ENCODE results near the gene MRPS14.

MRPS14 gene

DNA sequence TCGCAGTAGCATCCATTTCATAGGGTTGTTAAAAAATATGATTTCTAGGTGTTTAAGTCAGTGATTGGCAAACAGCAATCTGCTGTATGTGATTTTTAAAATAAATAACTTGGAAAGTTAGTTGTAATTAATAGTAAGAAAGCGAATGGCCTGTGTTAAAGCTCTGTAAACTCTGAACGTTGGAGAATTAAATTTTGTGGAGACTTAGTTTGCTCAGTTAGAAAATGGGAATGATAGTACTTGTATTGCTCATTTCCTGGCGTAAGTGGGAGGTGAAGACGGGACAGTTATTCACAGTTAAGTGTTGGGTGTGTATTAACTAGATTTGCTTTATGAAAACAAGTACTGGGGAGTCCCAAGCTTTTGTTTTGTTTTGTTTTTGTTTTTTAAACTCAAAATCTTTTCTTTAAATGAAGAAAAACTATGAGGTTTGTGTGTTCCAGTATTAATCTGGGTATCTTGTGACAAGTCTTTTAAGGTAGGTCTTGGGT lies 22.5 kb downstream of the MRPS14 start:
- Mint-ChIP-seq H3K36me3 (ENCODE audit: low read depth) (peaks cover 19% of the 10 kb centered on the region), H3K4me1 (ENCODE audit: low read depth) (peaks cover 45% of the 10 kb centered on the region), H3K27ac (peak overlapping the region; percentile 79)

GRCh38 chr1:174999936-175000696 lies 23.1 kb downstream of the MRPS14 start, which contains the start of gene CACYBP:
TSS of gene CACYBP (plus strand) at chr1:174999947. CDS start at chr1:175000181, 234 bp downstream.
- H3K36me3 Mint-ChIP-seq (ENCODE audit: low read depth), result peaks cover 13% of the 10 kb centered on the region
- H3K4me1 Mint-ChIP-seq (ENCODE audit: low read depth), result peaks cover 39% of the 10 kb centered on the region
- H3K9me3 Mint-ChIP-seq, result no peaks in the 10 kb centered on the region
- peak within 1 kb of the TSS; percentile 79 for H3K27ac Mint-ChIP-seq
- no peaks in the 10 kb centered on the region for H3K27me3 Mint-ChIP-seq (ENCODE audit: low read depth)
- no peak within 1 kb of the TSS for H3K4me3 Mint-ChIP-seq

More for the DNA sequence above, 22.5 kb downstream of the MRPS14 start:
- no peaks in the 10 kb centered on the region for H3K9me3 Mint-ChIP-seq
- no peak overlapping the region for H3K4me3 Mint-ChIP-seq
- no peaks in the 10 kb centered on the region for H3K27me3 Mint-ChIP-seq (ENCODE audit: low read depth)

DNA sequence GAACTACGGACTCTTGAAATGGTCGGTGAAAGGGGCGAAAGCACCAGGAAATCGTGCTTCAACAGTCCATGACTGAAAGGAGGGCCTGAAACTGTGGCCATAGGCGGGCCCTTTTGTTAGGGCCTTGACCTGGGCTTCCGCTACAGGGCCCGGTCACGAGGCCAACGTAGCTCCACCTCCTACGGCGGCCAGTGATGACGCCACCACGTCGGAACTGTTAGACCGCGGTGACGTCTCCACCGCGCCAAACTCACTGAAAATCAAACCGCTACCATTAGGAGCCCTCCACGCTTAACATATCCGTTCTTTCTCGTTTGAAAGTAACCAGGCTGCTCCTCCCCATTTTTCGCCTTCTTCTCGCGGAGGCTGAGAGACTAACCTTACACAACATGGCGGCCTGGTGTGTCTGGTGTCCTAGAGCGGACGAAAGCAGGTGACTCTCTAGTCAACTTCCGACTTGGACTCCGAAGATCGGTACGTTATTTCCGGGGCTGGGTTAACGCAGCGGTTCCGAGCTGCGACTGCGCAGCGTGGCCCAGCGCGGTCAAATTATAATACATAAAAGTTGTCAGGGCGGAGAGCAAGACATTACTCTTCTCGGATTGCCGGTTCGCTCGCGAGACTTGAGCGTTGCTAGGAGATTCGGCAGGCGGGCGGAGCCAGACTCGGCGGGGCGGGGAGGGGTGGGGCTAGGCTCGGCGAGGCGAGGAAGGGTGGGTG lies 23.8 kb downstream of the MRPS14 start:
- Mint-ChIP-seq H3K27ac (no peak overlapping the region), H3K9me3 (no peaks in the 10 kb centered on the region), H3K4me1 (ENCODE audit: low read depth) (peaks cover 37% of the 10 kb centered on the region), H3K36me3 (ENCODE audit: low read depth) (peaks cover 11% of the 10 kb centered on the region), H3K4me3 (no peak overlapping the region), H3K27me3 (ENCODE audit: low read depth) (no peaks in the 10 kb centered on the region)

DNA sequence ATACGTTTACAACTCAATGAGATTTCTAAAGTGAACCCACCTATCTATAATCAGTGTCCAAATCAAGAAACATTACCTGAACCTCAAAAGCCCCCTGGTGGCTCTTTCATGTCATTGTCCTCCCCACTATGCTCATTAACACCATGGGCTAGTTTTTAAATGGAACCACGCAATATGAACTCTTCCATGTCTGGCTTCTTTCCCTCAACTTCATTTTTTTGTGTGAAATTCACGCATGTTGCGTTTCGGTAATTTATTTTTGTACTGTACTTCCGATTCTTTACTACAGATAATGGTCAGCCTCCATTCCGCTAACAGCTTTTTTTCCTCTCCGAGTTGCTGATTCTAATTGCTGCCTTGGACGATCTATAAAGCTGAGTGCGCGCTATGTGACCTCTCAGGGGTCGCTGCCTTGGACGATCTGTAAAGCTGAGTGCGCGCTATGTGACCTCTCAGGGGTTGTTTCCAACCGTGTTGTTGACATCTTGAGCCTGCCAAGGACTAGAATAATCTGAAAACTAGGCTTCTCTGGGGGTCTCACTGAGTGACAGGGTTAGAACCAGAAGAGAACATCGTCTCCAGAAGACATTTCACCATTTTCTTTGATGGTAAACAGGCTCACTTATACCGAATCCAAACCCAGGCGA lies 24.5 kb downstream of the MRPS14 start:
- Mint-ChIP-seq H3K4me3 (no peak overlapping the region), H3K4me1 (ENCODE audit: low read depth) (peaks cover 34% of the 10 kb centered on the region), H3K36me3 (ENCODE audit: low read depth) (peaks cover 14% of the 10 kb centered on the region), H3K27me3 (ENCODE audit: low read depth) (no peaks in the 10 kb centered on the region), H3K9me3 (no peaks in the 10 kb centered on the region), H3K27ac (no peak overlapping the region)

GRCh38 chr1:174997041-174997440 lies 26.2 kb downstream of the MRPS14 start:
- Mint-ChIP-seq H3K9me3 (no peaks in the 10 kb centered on the region), H3K4me1 (ENCODE audit: low read depth) (peaks cover 21% of the 10 kb centered on the region)

DNA sequence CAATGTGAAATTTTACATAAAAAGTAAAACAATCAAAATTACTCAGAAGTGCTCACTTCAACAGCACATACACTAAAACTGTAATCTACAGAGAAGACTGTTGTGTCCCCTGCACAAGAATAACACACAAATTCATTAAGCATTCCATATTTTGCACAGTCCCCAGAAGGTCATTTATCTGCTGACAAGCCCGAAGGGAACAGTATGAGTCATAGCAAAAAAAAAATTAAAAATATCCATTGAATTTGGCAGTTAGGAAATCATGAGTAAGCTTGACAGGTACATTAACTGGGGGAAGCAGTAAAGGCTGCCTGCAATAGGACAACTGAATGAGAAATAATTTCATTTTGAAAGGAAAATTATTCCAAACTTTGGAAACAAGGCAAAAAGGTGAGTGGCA lies 26.7 kb downstream of the MRPS14 start:
- H3K36me3 Mint-ChIP-seq (ENCODE audit: low read depth), result peaks cover 9% of the 10 kb centered on the region
- no peak overlapping the region for H3K27ac Mint-ChIP-seq

More at GRCh38 chr1:174997041-174997440, 26.2 kb downstream of the MRPS14 start:
- Mint-ChIP-seq H3K4me3 (no peak overlapping the region), H3K36me3 (ENCODE audit: low read depth) (peaks cover 10% of the 10 kb centered on the region), H3K27ac (peak overlapping the region; percentile 11), H3K27me3 (ENCODE audit: low read depth) (no peaks in the 10 kb centered on the region)

DNA sequence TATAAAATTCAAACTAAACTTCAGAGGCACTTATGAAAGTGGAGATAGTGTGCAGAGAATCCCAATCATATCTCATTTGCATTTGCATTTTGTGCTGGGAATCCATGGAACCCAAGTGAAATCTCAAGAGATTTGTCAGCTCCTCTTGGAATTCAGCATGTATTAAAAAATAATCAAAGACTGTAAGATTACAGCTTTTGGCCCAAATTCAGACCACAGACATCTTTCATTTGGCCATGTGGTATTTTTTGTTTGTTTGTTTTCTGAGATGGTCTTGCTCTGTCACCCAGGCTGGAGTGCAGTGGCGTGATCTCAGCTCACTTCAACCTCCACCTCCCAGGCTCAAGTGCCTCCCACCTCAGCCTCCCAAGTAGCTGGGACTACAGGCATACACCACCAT lies 27.3 kb downstream of the MRPS14 start:
- no peaks in the 10 kb centered on the region for H3K27me3 Mint-ChIP-seq (ENCODE audit: low read depth)
- peaks cover 8% of the 10 kb centered on the region for H3K36me3 Mint-ChIP-seq (ENCODE audit: low read depth)
- H3K27ac Mint-ChIP-seq, result no peak overlapping the region
- H3K4me1 Mint-ChIP-seq (ENCODE audit: low read depth), result peaks cover 14% of the 10 kb centered on the region
- H3K9me3 Mint-ChIP-seq, result no peaks in the 10 kb centered on the region
- H3K4me3 Mint-ChIP-seq, result no peak overlapping the region

More for the DNA sequence above, 26.7 kb downstream of the MRPS14 start:
- H3K4me3 Mint-ChIP-seq, result no peak overlapping the region
- peaks cover 18% of the 10 kb centered on the region for H3K4me1 Mint-ChIP-seq (ENCODE audit: low read depth)
- no peaks in the 10 kb centered on the region for H3K9me3 Mint-ChIP-seq
- no peaks in the 10 kb centered on the region for H3K27me3 Mint-ChIP-seq (ENCODE audit: low read depth)

DNA sequence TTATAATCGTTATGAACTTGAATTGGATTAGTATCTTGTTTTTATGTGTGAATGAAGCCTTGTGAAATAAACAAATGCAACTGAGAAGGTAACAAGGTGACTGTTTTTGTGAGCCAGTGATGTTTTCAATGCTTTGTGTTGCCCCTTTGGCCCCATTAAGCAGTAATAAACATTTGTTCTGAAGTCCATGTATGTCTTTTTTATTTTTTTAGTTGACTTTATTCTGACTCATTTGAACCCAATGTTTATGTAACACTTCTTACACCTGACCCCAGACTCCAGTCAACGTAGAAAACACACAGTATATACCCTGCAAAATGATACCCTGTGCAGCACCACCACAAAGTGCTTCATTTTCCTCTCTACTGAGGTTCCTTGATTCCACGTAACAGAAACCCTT lies 28.1 kb downstream of the MRPS14 start:
- H3K27me3 Mint-ChIP-seq (ENCODE audit: low read depth), result no peaks in the 10 kb centered on the region
- no peaks in the 10 kb centered on the region for H3K9me3 Mint-ChIP-seq
- peaks cover 20% of the 10 kb centered on the region for H3K4me1 Mint-ChIP-seq (ENCODE audit: low read depth)
- H3K27ac Mint-ChIP-seq, result no peak overlapping the region
- no peak overlapping the region for H3K4me3 Mint-ChIP-seq
- peaks cover 15% of the 10 kb centered on the region for H3K36me3 Mint-ChIP-seq (ENCODE audit: low read depth)

GRCh38 chr1:174991473-174991872 lies 31.8 kb downstream of the MRPS14 start:
- Mint-ChIP-seq H3K4me3 (no peak overlapping the region), H3K27me3 (ENCODE audit: low read depth) (no peaks in the 10 kb centered on the region), H3K36me3 (ENCODE audit: low read depth) (peaks cover 33% of the 10 kb centered on the region)

GRCh38 chr1:174990382-174990999 lies 32.7 kb downstream of the MRPS14 start:
- Mint-ChIP-seq H3K27me3 (ENCODE audit: low read depth) (no peaks in the 10 kb centered on the region), H3K9me3 (no peaks in the 10 kb centered on the region), H3K36me3 (ENCODE audit: low read depth) (peaks cover 36% of the 10 kb centered on the region), H3K4me3 (peak overlapping the region; percentile 78), H3K4me1 (ENCODE audit: low read depth) (peaks cover 25% of the 10 kb centered on the region), H3K27ac (peak overlapping the region; percentile 89)

More at GRCh38 chr1:174991473-174991872, 31.8 kb downstream of the MRPS14 start:
- H3K27ac Mint-ChIP-seq, result no peak overlapping the region
- H3K4me1 Mint-ChIP-seq (ENCODE audit: low read depth), result peaks cover 24% of the 10 kb centered on the region
- H3K9me3 Mint-ChIP-seq, result no peaks in the 10 kb centered on the region

GRCh38 chr1:174989536-174990220 lies 33.5 kb downstream of the MRPS14 start:
- H3K27me3 Mint-ChIP-seq (ENCODE audit: low read depth), result no peaks in the 10 kb centered on the region
- peak overlapping the region; percentile 85 for H3K27ac Mint-ChIP-seq
- H3K9me3 Mint-ChIP-seq, result no peaks in the 10 kb centered on the region
- peak overlapping the region; percentile 76 for H3K4me3 Mint-ChIP-seq
- H3K4me1 Mint-ChIP-seq (ENCODE audit: low read depth), result peaks cover 27% of the 10 kb centered on the region
- peaks cover 39% of the 10 kb centered on the region for H3K36me3 Mint-ChIP-seq (ENCODE audit: low read depth)

GRCh38 chr1:174988986-174989385 lies 34.2 kb downstream of the MRPS14 start:
- Mint-ChIP-seq H3K27me3 (ENCODE audit: low read depth) (no peaks in the 10 kb centered on the region), H3K27ac (no peak overlapping the region), H3K9me3 (no peaks in the 10 kb centered on the region), H3K4me3 (no peak overlapping the region), H3K36me3 (ENCODE audit: low read depth) (peaks cover 38% of the 10 kb centered on the region), H3K4me1 (ENCODE audit: low read depth) (peaks cover 25% of the 10 kb centered on the region)

DNA sequence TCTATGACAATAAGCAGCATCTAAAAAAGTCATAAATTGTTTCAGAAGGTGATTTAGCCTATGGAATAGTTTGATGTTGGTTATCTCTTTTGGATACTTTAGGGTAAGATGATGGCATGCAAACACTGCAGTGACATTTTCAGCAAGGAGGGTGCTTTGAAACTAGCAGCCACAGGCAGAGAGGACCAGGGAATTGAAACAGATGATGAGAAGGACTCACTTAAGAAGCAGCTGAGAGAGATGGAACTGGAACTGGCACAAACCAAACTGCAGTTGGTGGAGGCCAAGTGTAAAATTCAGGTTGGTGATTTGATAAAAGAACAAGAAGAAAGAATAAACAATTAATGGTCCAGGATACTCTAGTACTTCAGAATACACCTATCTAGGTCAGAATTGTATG lies 34.7 kb downstream of the MRPS14 start:
- peaks cover 36% of the 10 kb centered on the region for H3K36me3 Mint-ChIP-seq (ENCODE audit: low read depth)
- no peaks in the 10 kb centered on the region for H3K27me3 Mint-ChIP-seq (ENCODE audit: low read depth)
- H3K4me1 Mint-ChIP-seq (ENCODE audit: low read depth), result peaks cover 23% of the 10 kb centered on the region
- H3K4me3 Mint-ChIP-seq, result no peak overlapping the region
- no peaks in the 10 kb centered on the region for H3K9me3 Mint-ChIP-seq
- no peak overlapping the region for H3K27ac Mint-ChIP-seq

DNA sequence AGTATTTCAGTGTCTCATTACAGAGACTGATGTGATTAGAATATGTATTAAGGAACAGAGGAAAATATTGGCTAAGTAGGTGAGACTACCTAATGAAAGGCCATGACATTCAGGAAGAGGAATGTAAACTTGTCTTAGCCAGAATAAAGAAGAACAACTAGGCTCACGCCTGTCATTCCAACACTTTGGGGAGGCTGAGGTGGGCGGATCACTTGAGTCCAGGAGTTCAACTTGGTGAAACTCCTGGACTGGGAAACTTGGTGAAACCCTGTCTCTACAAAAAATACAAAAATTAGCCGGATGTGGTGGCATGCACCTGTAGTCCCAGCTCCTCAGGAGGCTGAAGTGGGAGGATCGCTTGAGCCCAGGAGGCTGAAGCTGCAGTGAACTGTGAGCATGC lies 38.3 kb downstream of the MRPS14 start:
- no peak overlapping the region for H3K4me3 Mint-ChIP-seq
- H3K36me3 Mint-ChIP-seq (ENCODE audit: low read depth), result peaks cover 54% of the 10 kb centered on the region
- no peaks in the 10 kb centered on the region for H3K9me3 Mint-ChIP-seq
- H3K4me1 Mint-ChIP-seq (ENCODE audit: low read depth), result peaks cover 29% of the 10 kb centered on the region
- no peaks in the 10 kb centered on the region for H3K27me3 Mint-ChIP-seq (ENCODE audit: low read depth)
- no peak overlapping the region for H3K27ac Mint-ChIP-seq
